HG03558 (cell line): ENCODE data around the gene TNRC18.
"Not testable (repeated sequence)": the region's sequence is repeated elsewhere in the genome, so short reads cannot be mapped to it uniquely, and the experiment has no call there.

Experiments used
- ATAC-seq: cut with Tn5 transposase; IDR thresholded peaks from one replicate; pipeline ENCODE4 v1.9.1; 2021; ENCODE audit warnings: moderate number of reproducible peaks; ENCODE audit not compliant: unreplicated experiment; ENCODE audit errors: extremely low read depth

TNRC18 gene

GRCh38 chr7:5333121-5334045 is 90.3 kb downstream of the TNRC18 start:
- ATAC-seq, result no peak

- no peak for ATAC-seq
Observed at GRCh38 chr7:5332579-5332978, 91.1 kb downstream of the TNRC18 start.

- no peak for ATAC-seq
Observed at GRCh38 chr7:5330288-5330687, 93.3 kb downstream of the TNRC18 start.

- no peak for ATAC-seq
Observed at GRCh38 chr7:5324961-5325360, 98.7 kb downstream of the TNRC18 start.

GRCh38 chr7:5323800-5324781 is 99.5 kb downstream of the TNRC18 start:
- ATAC-seq, result not testable (repeated sequence)

GRCh38 chr7:5322621-5323410 is 100.8 kb downstream of the TNRC18 start:
- no peak for ATAC-seq

- ATAC-seq, result no peak
Observed at GRCh38 chr7:5320802-5321396, 102.7 kb downstream of the TNRC18 start.

- ATAC-seq, result no peak
Observed at GRCh38 chr7:5320391-5320790, 103.2 kb downstream of the TNRC18 start.

- not testable (repeated sequence) for ATAC-seq
Observed at GRCh38 chr7:5318613-5319012, 105.0 kb downstream of the TNRC18 start.

- ATAC-seq, result no peak
Observed at GRCh38 chr7:5315761-5316160, 107.9 kb downstream of the TNRC18 start.

GRCh38 chr7:5314864-5315263 is 108.8 kb downstream of the TNRC18 start:
- no peak for ATAC-seq

- not testable (repeated sequence) for ATAC-seq
Observed at GRCh38 chr7:5313076-5313885, 110.4 kb downstream of the TNRC18 start.

GRCh38 chr7:5312276-5313070 is 111.2 kb downstream of the TNRC18 start:
- ATAC-seq, result not testable (repeated sequence)

- no peak for ATAC-seq
Observed at GRCh38 chr7:5310822-5311405, 112.7 kb downstream of the TNRC18 start.

- no peak for ATAC-seq
Observed at GRCh38 chr7:5309146-5309545, 114.5 kb downstream of the TNRC18 start.

GRCh38 chr7:5307221-5308142 is 116.2 kb downstream of the TNRC18 start:
- ATAC-seq, result not testable (repeated sequence)

- not testable (repeated sequence) for ATAC-seq
Observed at GRCh38 chr7:5305050-5305449, 118.6 kb downstream of the TNRC18 start.
